Astrocyte of the cerebellum (primary cell): ENCODE measurements around the gene CBX2.
A peak's percentile ranks its signal among the peaks of the same experiment; 100 is the strongest.
"Not testable (repeated sequence)": the region's sequence is repeated elsewhere in the genome, so short reads cannot be mapped to it uniquely, and the experiment has no call there.

ENCODE experiments used
- DNase-seq: peaks from one replicate; pipeline ENCODE4 v3.0.0-alpha.2; 2011; ENCODE audit warnings: low read depth
- H3K4me3 ChIP-seq: 2 replicates; pipeline ENCODE4 v1.5.1; 2011; ENCODE audit warnings: mild to moderate bottlenecking, low read depth, low read length, moderate library complexity
- CTCF ChIP-seq: IDR thresholded peaks from 2 replicates; pipeline ENCODE4 v1.5.1; 2012; ENCODE audit warnings: low read length, low read depth, moderate library complexity, mild to moderate bottlenecking; ENCODE audit errors: missing control alignments
- in situ Hi-C: cut with HindIII; loops from 2 replicates; pipeline ENCODE4 v1.10.0; 2017; ENCODE audit warnings: low sequenced_read_pairs

Gene CBX2

GRCh38 chr17:79749156-79749815 lies 28.7 kb upstream of the CBX2 start:
- H3K4me3 ChIP-seq: no peak overlapping the region
- DNase-seq: peak; percentile 32
- no peak for TF ChIP-seq CTCF
- in situ Hi-C loops: no loop called here

GRCh38 chr17:79749958-79750357 lies 28.0 kb upstream of the CBX2 start:
- in situ Hi-C loops: no loop called here
- no peak for TF ChIP-seq CTCF
- H3K4me3 ChIP-seq: no peak overlapping the region
- no peak for DNase-seq

GRCh38 chr17:79750650-79751545 lies 27.1 kb upstream of the CBX2 start:
- TF ChIP-seq CTCF: no peak
- H3K4me3 ChIP-seq: no peak overlapping the region
- in situ Hi-C loops: no loop called here
- no peak for DNase-seq

- H3K4me3 ChIP-seq: no peak overlapping the region
- no peak for TF ChIP-seq CTCF
- no peak for DNase-seq
- in situ Hi-C loops: no loop called here
Measured at GRCh38 chr17:79752175-79752574, 25.8 kb upstream of the CBX2 start.

- in situ Hi-C loops: no loop called here
- no peak for DNase-seq
- TF ChIP-seq CTCF: no peak
- H3K4me3 ChIP-seq: no peak overlapping the region
Measured at GRCh38 chr17:79754370-79754769, 23.6 kb upstream of the CBX2 start.

GRCh38 chr17:79754903-79755302 lies 23.0 kb upstream of the CBX2 start:
- DNase-seq, H3K4me3 ChIP-seq, in situ Hi-C loops: not testable (repeated sequence)

GRCh38 chr17:79755591-79755990 lies 22.4 kb upstream of the CBX2 start:
- in situ Hi-C loops: no loop called here
- DNase-seq: no peak
- no peak overlapping the region for H3K4me3 ChIP-seq
- TF ChIP-seq CTCF: no peak
